RWPE1 (cell line): Measurements from ENCODE around the gene MAK.
A peak's percentile ranks its signal among the peaks of the same experiment; 100 is the strongest.
"Not testable (repeated sequence)": the region's sequence is repeated elsewhere in the genome, so short reads cannot be mapped to it uniquely, and the experiment has no call there.

Source experiments
- CTCF ChIA-PET: fragments of 350-600 bp; sonication (Branson Sonifier 250); formaldehyde crosslinking; extraction: SDS; loops from one replicate; lab custom pipeline; 2021; lab: Yijun Ruan, JAX
- POLR2A ChIA-PET: fragments of 400-600 bp; formaldehyde crosslinking; extraction: SDS; loops from one replicate; lab custom pipeline; 2020; ENCODE audit warnings: antibody characterized with exemption; ENCODE audit not compliant: low non-redundant PET; lab: Yijun Ruan, JAX
- DNase-seq: peaks from one replicate; pipeline ENCODE4 v3.0.0; 2012; ENCODE audit warnings: low spot score
- H3K27ac ChIP-seq: fragments of 450-650 bp; 2 replicates; pipeline ENCODE4 v1.5.1; 2017
- TF ChIP-seq, protein P1 (sequence below): fragments of 450-650 bp; conservative IDR thresholded peaks from 2 replicates; pipeline ENCODE4 v1.5.1; 2017; ENCODE audit warnings: low read depth, mild to moderate bottlenecking

The MAK gene

DNA sequence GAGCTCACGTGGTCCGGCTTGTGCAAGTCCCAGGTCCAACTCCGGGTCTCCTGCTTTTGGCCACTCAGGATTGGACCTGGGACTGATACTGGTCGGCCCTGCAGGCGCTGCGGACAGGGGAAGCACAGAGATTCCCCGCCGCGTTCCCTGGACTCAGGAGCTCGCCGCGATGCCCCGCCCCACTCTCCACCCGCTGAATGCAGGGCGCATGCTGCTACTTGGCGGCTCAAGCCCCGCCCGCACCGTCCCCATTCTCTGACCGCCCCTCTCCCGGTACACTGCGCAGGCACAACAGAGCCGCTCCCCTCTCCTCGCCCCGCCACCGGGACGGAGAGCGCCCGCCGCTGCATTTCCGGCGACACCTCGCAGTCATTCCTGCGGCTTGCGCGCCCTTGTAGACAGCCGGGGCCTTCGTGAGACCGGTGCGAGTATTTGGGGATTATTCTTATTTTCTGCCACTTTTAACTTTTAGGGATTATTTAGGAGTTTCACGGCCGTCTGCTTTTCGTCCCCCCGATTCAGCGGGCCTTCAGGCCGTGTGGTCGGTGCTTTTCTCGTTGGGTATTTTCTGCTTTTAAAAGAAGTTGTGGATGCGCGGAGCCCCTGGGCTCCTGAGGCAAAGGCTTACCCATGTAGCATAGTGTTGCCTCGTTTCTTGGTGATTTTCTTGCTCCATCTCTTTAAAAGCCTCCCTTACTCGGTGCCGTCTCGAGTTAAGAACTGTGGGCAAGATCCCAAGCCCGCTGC, 115.3 kb downstream of the MAK start, which contains the start of gene TMEM14C:
TSS of gene TMEM14C (plus strand) at position 251 of the 747 bp plus-strand sequence. CDS start 1,544 bp downstream, outside the sequence.
- POLR2A ChIA-PET, result interaction anchor here (0.7 to 1.1 kb wide), 2 partner anchors 17 to 28 kb away, joined by 3 to 7 read pairs; partner anchors contain the start of genes C6orf52 and PAK1IP1

DNA sequence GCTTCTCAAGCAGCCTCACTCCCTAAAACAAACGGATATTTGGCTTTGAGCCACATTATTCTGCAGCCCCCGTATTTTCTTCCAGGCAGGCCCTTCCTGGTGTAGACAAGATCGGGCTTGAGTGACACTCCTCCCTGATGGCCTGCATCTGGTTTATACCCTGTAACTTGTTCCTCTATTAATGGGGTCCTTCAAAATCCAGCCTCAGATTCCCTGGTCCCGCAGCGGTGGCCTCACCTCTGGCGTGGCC, 115.8 kb downstream of the MAK start:
- DNase-seq, result no peak
- TF ChIP-seq, protein P1, sequence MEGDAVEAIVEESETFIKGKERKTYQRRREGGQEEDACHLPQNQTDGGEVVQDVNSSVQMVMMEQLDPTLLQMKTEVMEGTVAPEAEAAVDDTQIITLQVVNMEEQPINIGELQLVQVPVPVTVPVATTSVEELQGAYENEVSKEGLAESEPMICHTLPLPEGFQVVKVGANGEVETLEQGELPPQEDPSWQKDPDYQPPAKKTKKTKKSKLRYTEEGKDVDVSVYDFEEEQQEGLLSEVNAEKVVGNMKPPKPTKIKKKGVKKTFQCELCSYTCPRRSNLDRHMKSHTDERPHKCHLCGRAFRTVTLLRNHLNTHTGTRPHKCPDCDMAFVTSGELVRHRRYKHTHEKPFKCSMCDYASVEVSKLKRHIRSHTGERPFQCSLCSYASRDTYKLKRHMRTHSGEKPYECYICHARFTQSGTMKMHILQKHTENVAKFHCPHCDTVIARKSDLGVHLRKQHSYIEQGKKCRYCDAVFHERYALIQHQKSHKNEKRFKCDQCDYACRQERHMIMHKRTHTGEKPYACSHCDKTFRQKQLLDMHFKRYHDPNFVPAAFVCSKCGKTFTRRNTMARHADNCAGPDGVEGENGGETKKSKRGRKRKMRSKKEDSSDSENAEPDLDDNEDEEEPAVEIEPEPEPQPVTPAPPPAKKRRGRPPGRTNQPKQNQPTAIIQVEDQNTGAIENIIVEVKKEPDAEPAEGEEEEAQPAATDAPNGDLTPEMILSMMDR, result no peak
- ChIA-PET CTCF (no interaction called here), POLR2A (interaction anchor here (1.1 kb wide), 1 partner anchor 28 kb away, joined by 3 read pairs; the partner anchor contains the start of genes C6orf52 and PAK1IP1)
- peak overlapping the region; percentile 93 for H3K27ac ChIP-seq

More for the DNA sequence above, 115.3 kb downstream of the MAK start, which contains the start of gene TMEM14C:
- CTCF ChIA-PET, result no interaction called here
- TF ChIP-seq, protein P1, result no peak
- H3K27ac ChIP-seq, result peak within 1 kb of the TSS; percentile 93
- peak; percentile 97 for DNase-seq

DNA sequence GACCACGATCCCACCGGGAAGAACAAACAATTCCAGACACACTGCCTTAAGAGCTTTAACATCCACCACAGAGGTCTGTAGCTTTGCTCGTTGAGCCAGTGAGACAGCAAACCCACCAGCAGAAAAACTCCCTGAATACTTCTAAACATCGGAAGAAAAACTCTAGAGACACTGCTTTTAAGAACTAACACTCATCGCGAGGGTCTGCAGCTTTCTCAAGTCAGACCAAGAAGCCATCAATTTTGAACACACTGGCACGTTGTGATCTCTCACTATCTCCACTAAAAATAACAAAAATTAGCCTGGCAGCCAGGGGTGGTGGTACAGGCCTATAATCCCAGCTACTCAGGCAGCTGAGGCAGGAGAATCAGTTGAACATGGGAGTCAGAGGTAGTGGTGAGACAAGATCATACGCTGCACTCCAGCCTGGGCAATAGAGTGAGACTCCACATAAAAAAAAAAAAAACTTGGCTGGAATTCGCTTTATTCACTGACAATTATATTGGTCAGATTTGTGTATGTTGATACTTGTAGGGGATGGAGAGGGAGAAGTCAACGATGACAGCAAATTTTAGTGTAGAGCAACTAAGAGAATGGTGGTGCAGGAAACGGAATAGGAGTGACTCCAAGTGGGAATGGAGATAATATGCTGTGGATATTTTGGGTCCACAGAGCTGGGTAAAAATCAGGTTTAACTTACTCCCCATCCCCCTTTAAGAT, 116.3 kb downstream of the MAK start:
- no peak for DNase-seq
- TF ChIP-seq, protein P1, result no peak
- H3K27ac ChIP-seq, result peak overlapping the region; percentile 93
- ChIA-PET CTCF (interaction anchor here (0.6 kb wide), 1 partner anchor 21 kb away, joined by 4 read pairs; no protein-coding TSS in a partner anchor), POLR2A (interaction anchor here (1.1 kb wide), 1 partner anchor 28 kb away, joined by 3 read pairs; the partner anchor contains the start of genes C6orf52 and PAK1IP1)

DNA sequence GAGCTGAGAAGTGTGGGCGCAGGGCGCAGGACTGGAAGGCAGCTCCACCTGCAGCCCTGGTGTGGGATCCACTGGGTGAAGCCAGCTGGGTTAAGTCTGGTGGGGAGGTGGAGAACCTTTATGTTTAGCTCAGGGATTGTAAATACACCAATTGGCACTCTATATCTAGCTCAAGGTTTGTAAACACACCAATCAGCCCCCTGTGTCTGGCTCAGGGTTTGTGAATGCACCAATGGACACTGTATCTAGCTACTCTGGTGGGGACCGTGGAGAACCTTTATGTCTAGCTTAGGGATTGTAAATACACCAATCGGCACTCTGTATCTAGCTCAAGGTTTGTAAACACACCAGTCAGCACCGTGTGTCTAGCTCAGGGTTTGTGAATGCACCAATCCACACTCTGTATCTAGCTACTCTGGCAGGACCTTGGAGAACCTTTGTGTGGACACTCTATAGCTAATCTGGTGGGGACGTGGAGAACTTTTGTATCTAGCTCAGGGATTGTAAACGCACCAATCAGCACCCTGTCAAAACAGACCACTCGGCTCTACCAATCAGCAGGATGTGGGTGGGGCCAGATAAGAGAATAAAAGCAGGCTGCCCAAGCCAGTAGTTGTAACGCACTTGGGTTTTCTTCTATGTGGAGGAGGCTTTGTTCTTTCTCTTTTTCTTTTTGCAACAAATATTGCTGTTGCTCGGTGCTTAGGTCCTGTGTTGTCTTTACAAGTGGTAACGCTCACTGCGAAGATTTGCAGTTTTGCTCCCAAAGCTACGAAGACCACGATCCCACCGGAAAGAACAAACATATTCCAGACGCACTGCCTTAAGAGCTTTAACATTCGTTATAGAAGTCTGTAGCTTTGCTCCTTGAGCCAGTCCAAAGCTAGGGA, 117.1 kb downstream of the MAK start:
- not testable (repeated sequence) for DNase-seq
- POLR2A ChIA-PET, result interaction anchor here (0.6 to 1.1 kb wide), 2 partner anchors 20 to 27 kb away, joined by 3 to 5 read pairs; partner anchors contain the start of genes C6orf52 and PAK1IP1
- CTCF ChIA-PET, result interaction anchor here (0.5 to 1.2 kb wide), 4 partner anchors 22 to 242 kb away, joined by 3 to 5 read pairs (median 4); no protein-coding TSS in a partner anchor
- peak overlapping the region; percentile 93 for H3K27ac ChIP-seq

DNA sequence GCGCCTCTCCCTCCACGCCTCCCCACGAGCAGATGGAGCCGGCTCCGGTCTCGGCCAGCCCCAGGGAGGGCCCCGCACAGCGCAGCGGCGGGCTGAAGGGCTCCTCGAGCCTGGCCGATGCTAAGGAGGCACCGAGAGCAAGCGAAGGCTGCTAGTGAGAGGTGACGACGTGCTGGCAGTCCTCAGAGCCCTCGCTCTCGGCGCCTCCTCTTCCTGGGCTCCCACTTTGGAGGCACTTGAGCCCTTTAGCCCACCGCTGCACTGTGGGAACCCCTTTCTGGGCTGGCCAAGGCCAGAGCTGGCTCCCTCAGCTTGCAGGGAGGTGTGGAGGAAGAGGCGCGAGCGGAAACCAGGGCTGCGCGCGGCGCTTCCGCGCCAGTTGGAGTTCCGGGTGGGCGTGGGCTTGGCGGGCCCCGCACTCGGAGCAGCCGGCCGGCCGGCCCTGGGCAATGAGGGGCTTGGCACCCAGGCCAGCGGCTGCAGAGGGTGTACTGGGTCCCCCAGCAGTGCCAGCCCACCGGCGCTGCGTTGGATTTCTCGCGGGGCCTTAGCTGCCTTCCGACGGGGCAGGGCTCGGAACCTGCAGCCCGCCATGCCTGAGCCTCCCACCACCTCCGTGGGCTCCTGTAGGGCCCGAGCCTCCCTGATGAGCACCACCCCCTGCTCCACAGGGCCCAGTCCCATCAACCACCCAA, 117.9 kb downstream of the MAK start:
- ChIA-PET CTCF (interaction anchor here (0.5 to 1.2 kb wide), 3 partner anchors 73 to 242 kb away, joined by 3 to 5 read pairs (median 4); no protein-coding TSS in a partner anchor), POLR2A (interaction anchor here (0.6 kb wide), 1 partner anchor 21 kb away, joined by 5 read pairs; no protein-coding TSS in a partner anchor)
- TF ChIP-seq, protein P1, result no peak
- H3K27ac ChIP-seq, result peak overlapping the region; percentile 93
- peak; percentile 15 for DNase-seq

DNA sequence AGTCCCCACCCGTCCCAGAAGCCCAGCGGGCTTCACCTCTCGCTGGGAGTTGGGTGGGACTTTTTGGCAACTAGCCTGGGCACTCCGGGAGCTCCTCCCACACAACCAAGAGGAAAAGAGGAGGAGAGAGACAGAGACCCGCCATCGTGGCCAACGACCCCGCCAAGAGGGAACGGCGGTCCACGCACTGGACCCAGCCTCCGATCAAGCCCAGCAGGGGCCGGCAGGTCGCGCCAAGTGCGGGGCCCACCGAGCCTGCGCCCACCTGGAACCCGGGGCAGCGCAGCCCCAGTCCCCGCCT, 118.4 kb downstream of the MAK start:
- POLR2A ChIA-PET, result no interaction called here

More for the DNA sequence above, 118.4 kb downstream of the MAK start:
- CTCF ChIA-PET, result no interaction called here
- no peak for DNase-seq
- TF ChIP-seq, protein P1, result no peak
- H3K27ac ChIP-seq, result peak overlapping the region; percentile 93
